Neutrophil (primary cell): Measurements from ENCODE around the gene TAS2R8.

Experiments used
- H3K27ac ChIP-seq: fragments of 200-600 bp; sonication (generic); 2 replicates; pipeline ENCODE4 v1.5.1; 2016; ENCODE audit warnings: mild to moderate bottlenecking, moderate library complexity
- H3K27me3 ChIP-seq: fragments of 200-600 bp; sonication (generic); 2 replicates; pipeline ENCODE4 v1.6.0; 2016; ENCODE audit warnings: mild to moderate bottlenecking
- H3K36me3 ChIP-seq: fragments of 200-600 bp; sonication (generic); 2 replicates; pipeline ENCODE4 v1.5.1; 2017
- H3K4me1 ChIP-seq, 2 experiments: fragments of 200-600 bp in 1 of 2; sonication (generic) in 1 of 2; 1 replicate in 1 of 2; 2 replicates in 1 of 2; pipeline versions ENCODE4 v1.5.1 to v1.6.1; 2013 to 2016; ENCODE audit warnings: low read depth in 1 of 2, low read length in 1 of 2, mild to moderate bottlenecking in 1 of 2, moderate library complexity in 1 of 2; ENCODE audit not compliant: control insufficient read depth in 1 of 2, insufficient read depth in 1 of 2
- H3K4me3 ChIP-seq, 2 experiments: fragments of 200-600 bp in 1 of 2; sonication (generic) in 1 of 2; 1 replicate in 1 of 2; 2 replicates in 1 of 2; pipeline ENCODE4 v1.5.1; 2013 to 2016; ENCODE audit warnings: low read depth in 1 of 2, low read length in 1 of 2, mild to moderate bottlenecking in 1 of 2, moderate library complexity in 1 of 2
- H3K9me3 ChIP-seq: fragments of 200-600 bp; sonication (generic); 2 replicates; pipeline ENCODE4 v1.5.1; 2016
- TF ChIP-seq, protein P1 (sequence below): fragments of 200-600 bp; sonication (generic); IDR thresholded peaks from 2 replicates; pipeline ENCODE4 v1.5.1; 2016; ENCODE audit warnings: antibody characterized with exemption

The TAS2R8 gene

GRCh38 chr12:10847744-10848143 is 40.7 kb upstream of the TAS2R8 start:
- no peaks in the 10 kb centered on the region for H3K27me3 ChIP-seq
- TF ChIP-seq, protein P1, sequence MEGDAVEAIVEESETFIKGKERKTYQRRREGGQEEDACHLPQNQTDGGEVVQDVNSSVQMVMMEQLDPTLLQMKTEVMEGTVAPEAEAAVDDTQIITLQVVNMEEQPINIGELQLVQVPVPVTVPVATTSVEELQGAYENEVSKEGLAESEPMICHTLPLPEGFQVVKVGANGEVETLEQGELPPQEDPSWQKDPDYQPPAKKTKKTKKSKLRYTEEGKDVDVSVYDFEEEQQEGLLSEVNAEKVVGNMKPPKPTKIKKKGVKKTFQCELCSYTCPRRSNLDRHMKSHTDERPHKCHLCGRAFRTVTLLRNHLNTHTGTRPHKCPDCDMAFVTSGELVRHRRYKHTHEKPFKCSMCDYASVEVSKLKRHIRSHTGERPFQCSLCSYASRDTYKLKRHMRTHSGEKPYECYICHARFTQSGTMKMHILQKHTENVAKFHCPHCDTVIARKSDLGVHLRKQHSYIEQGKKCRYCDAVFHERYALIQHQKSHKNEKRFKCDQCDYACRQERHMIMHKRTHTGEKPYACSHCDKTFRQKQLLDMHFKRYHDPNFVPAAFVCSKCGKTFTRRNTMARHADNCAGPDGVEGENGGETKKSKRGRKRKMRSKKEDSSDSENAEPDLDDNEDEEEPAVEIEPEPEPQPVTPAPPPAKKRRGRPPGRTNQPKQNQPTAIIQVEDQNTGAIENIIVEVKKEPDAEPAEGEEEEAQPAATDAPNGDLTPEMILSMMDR = no peak
- no peaks in the 10 kb centered on the region for H3K36me3 ChIP-seq
- H3K4me3 ChIP-seq = no peak overlapping the region
- no peak overlapping the region for H3K27ac ChIP-seq
- no peaks in the 10 kb centered on the region for H3K9me3 ChIP-seq
- no peaks in the 10 kb centered on the region for H3K4me1 ChIP-seq

DNA sequence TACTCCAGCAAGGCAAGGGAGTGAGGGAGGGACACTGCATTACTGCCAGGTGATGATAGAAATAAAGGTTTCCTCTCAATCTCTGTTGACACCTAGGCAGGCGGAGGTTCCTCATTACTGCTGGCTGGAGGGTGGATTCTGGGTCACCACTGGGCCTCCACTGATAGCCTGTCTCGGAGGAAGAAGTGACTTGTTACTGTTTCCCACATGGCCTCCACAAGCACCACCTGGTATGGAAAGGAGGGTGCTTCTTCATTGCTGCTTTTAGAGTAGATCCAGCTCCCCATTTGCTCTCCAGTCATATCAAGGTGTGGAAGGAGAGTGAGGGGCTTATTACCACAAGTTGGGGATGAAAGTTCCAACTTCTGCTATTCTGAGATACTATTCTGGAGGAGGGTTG is 35.8 kb upstream of the TAS2R8 start:
- H3K9me3 ChIP-seq = no peaks in the 10 kb centered on the region
- H3K4me1 ChIP-seq = no peaks in the 10 kb centered on the region
- TF ChIP-seq, protein P1 = no peak
- H3K36me3 ChIP-seq = no peaks in the 10 kb centered on the region
- H3K4me3 ChIP-seq = no peak overlapping the region
- H3K27me3 ChIP-seq = no peaks in the 10 kb centered on the region
- H3K27ac ChIP-seq = no peak overlapping the region

DNA sequence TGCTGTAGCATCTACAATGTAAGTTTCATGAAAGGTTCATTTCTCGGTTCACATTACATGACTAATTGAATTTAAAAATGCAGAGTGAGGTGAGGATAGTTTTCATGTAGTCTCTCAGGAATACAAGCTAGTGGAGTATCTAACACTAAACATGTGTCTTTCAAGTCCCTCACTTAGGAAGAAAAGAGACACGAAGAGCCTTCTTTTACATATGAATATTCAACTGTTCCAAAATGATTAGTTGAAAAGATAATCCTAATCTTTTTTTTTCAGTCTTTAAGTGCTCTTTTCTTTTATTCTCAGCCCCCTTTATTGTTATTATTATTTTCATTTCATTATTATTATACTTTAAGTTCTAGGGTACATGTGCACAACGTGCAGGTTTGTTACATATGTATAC is 31.4 kb upstream of the TAS2R8 start:
- Histone ChIP-seq H3K27me3 (no peaks in the 10 kb centered on the region), H3K27ac (no peak overlapping the region), H3K4me1 (no peaks in the 10 kb centered on the region), H3K9me3 (no peaks in the 10 kb centered on the region), H3K4me3 (no peak overlapping the region), H3K36me3 (no peaks in the 10 kb centered on the region)
- TF ChIP-seq, protein P1 = no peak

GRCh38 chr12:10829994-10830393 is 22.9 kb upstream of the TAS2R8 start:
- no peak overlapping the region for H3K27ac ChIP-seq
- no peak overlapping the region for H3K4me3 ChIP-seq
- H3K9me3 ChIP-seq = no peaks in the 10 kb centered on the region
- TF ChIP-seq, protein P1 = no peak
- H3K36me3 ChIP-seq = no peaks in the 10 kb centered on the region
- H3K4me1 ChIP-seq = no peaks in the 10 kb centered on the region
- H3K27me3 ChIP-seq = no peaks in the 10 kb centered on the region

DNA sequence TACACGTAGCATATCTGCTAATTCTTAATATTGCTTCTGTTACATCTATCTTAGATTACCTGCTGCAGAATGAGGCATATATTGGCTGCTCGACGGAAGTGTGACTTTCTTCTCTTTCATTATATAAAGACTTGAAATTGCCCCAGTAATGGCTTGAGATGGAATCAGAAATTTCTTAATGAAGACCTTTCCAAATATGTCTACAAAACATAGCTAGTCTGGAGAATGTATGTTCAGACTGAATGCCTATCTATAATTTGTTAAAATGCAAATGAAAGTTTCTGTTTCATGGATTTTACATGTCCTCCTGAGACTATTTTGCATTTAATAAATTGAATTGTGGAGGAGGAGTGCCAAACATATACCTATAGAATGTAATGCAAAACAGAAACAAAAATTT is 19.2 kb upstream of the TAS2R8 start, which contains the start of gene TAS2R10:
Gene TAS2R10, minus strand, starts transcription at position 101 of the 400 bp plus-strand sequence. Its CDS starts 89 bp downstream, at position 12.
- H3K4me3 ChIP-seq = no peak within 1 kb of the TSS
- H3K9me3 ChIP-seq = no peaks in the 10 kb centered on the region
- TF ChIP-seq, protein P1 = no peak
- H3K36me3 ChIP-seq = no peaks in the 10 kb centered on the region
- H3K4me1 ChIP-seq = no peaks in the 10 kb centered on the region
- no peaks in the 10 kb centered on the region for H3K27me3 ChIP-seq
- no peak within 1 kb of the TSS for H3K27ac ChIP-seq

- Histone ChIP-seq H3K4me3 (no peak overlapping the region), H3K27ac (no peak overlapping the region), H3K9me3 (no peaks in the 10 kb centered on the region), H3K4me1 (no peaks in the 10 kb centered on the region), H3K36me3 (no peaks in the 10 kb centered on the region), H3K27me3 (no peaks in the 10 kb centered on the region)
- TF ChIP-seq, protein P1 = no peak
Observed at GRCh38 chr12:10824957-10825356, 17.9 kb upstream of the TAS2R8 start.
